ENCODE measurements around the gene ZIM2. TPM values are rescaled to one million over a fixed set of nuclear protein-coding genes. Genes with fewer than 3 reads are reported as not detected.

Gene ZIM2
- total and polyA plus RNA-seq, 2 experiments from 2014 or later, result not detected

- Histone ChIP-seq H3K79me2 (replicated peaks; ENCODE audit: insufficient read depth) (no peaks in the 10 kb centered on the region), H3K27me3 (ENCODE audit: insufficient read depth) (no peaks in the 10 kb centered on the region), H3K27ac (ENCODE audit: low read depth) (no peak overlapping the region), H2AFZ (no peak overlapping the region), H3K4me1 (ENCODE audit: insufficient read depth) (no peaks in the 10 kb centered on the region), H3K4me2 (no peak overlapping the region), H4K20me1 (replicated peaks; ENCODE audit: insufficient read depth) (no peaks in the 10 kb centered on the region), H3K4me3 (no peak overlapping the region), H3K36me3 (ENCODE audit: insufficient read depth) (peaks cover 3% of the 10 kb centered on the region; the same call in 1 of the 2 replicates), H3K9me2 (ENCODE audit: insufficient read depth) (no peaks in the 10 kb centered on the region), H3F3A (replicated peaks; ENCODE audit: low read depth) (no peaks in the 10 kb centered on the region)
- Mint-ChIP-seq H3K4me3 (no peak overlapping the region), H3K27me3 (ENCODE audit: insufficient read depth, low read depth, poor library complexity) (peaks cover 6% of the 10 kb centered on the region), H3K36me3 (ENCODE audit: low read depth) (peaks cover 46% of the 10 kb centered on the region), H3K4me1 (no peaks in the 10 kb centered on the region), H3K9me3 (peaks cover 100% of the 10 kb centered on the region), H3K27ac (no peak overlapping the region)
- no peak for TF ChIP-seq STAT1 (IDR thresholded peaks at IDR 0.05; ENCODE audit: unreplicated experiment)
- TF ChIP-seq EZH2phosphoT487 (IDR thresholded peaks at IDR 0.05; ENCODE audit: unreplicated experiment), result no peak
- no peak for TF ChIP-seq CREB1 (CRISPR knock-in tag; IDR thresholded peaks at IDR 0.05; ENCODE audit: low read depth)
- TF ChIP-seq POLR2AphosphoS5 (IDR thresholded peaks at IDR 0.05; ENCODE audit: low read depth), result no peak
- TF ChIP-seq ZNF462 (CRISPR knock-in tag; IDR thresholded peaks at IDR 0.05), result no peak
- TF ChIP-seq ZNF331 (CRISPR knock-in tag; IDR thresholded peaks at IDR 0.05; ENCODE audit: low read depth), result no peak
- no peak for TF ChIP-seq ZNF114 (CRISPR knock-in tag; IDR thresholded peaks at IDR 0.05)
- ATAC-seq (no peak), DNase-seq (ENCODE audit: low spot score) (no peak)
Observed at GRCh38 chr19:56832352-56832928, 8.1 kb downstream of the ZIM2 start.
